ENCODE data around the gene SSTR3.

SSTR3 gene

DNA sequence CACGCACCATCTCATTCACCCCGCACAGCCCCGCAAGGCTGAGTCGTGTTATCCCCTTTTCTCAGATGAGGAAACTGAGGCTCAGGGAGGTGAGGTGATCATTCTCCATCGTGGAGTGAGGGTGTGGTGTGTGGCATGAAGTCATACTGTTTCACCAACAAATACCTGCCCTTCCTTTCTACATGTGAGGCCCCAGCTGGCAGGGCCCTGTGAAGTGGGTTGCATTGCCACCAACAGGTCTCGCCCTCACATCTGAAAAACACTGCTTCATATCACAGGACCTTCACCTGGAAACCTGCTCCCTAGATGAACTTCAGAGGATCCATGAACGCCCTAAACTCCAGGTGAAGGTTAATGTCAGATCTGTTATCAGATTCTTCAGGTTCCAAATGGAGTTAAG, 4.3 kb downstream of the SSTR3 start:
- ATAC-seq: no peak
- TF ChIP-seq ZC3H10 (CRISPR knock-in tag; IDR thresholded peaks at IDR 0.05): no peak
- TF ChIP-seq, protein P1, sequence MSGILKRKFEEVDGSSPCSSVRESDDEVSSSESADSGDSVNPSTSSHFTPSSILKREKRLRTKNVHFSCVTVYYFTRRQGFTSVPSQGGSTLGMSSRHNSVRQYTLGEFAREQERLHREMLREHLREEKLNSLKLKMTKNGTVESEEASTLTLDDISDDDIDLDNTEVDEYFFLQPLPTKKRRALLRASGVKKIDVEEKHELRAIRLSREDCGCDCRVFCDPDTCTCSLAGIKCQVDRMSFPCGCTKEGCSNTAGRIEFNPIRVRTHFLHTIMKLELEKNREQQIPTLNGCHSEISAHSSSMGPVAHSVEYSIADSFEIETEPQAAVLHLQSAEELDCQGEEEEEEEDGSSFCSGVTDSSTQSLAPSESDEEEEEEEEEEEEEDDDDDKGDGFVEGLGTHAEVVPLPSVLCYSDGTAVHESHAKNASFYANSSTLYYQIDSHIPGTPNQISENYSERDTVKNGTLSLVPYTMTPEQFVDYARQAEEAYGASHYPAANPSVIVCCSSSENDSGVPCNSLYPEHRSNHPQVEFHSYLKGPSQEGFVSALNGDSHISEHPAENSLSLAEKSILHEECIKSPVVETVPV (CRISPR knock-in tag; IDR thresholded peaks at IDR 0.05): no peak
- no peak for TF ChIP-seq TOX (CRISPR knock-in tag; IDR thresholded peaks at IDR 0.05; ENCODE audit: borderline replicate concordance)
- no peak for TF ChIP-seq BACH2 (CRISPR knock-in tag; IDR thresholded peaks at IDR 0.05; ENCODE audit: borderline replicate concordance)

DNA sequence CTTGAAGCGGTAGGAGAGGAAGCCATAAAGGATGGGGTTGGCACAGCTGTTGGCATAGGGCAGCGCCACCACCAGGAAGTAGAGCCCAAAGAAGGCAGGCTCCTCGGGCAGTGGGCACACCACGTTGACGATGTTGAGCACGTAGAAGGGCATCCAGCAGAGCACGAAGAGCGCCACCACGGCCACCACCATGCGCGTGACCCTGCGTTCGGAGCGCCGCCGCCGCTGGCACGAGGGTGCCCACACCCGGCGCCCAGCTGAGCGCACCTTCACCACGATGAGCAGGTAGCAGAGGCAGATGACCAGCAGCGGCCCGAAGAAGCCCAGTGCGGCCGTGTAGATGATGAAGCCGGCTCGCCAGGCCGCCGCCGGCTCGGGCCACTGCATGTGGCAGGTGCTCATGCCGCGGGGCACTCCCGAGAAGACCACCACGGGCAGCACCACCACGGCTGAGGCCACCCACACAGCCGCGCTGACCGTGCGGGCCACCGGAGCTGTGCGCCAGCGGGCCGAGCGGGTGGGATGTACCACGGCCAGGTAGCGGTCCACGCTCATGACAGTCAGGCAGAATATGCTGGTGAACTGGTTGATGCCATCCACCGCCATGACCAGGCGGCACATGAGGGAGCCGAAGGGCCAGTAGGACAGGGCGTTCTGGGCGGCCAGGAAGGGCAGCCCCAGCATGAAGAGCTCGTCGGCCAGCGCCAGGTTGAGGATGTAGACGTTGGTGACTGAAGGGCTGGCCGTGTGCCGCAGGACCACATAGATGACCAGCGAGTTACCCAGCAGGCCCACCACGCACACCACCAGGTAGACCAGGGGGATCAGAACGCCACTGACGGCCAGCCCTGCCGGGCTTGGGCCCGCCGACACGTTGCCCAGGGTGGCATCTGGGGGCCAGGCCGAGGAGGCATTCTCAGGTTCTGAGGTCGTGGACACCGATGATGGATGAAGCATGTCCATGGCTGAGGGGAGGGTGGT, 5.1 kb downstream of the SSTR3 start:
- TF ChIP-seq, protein P2, sequence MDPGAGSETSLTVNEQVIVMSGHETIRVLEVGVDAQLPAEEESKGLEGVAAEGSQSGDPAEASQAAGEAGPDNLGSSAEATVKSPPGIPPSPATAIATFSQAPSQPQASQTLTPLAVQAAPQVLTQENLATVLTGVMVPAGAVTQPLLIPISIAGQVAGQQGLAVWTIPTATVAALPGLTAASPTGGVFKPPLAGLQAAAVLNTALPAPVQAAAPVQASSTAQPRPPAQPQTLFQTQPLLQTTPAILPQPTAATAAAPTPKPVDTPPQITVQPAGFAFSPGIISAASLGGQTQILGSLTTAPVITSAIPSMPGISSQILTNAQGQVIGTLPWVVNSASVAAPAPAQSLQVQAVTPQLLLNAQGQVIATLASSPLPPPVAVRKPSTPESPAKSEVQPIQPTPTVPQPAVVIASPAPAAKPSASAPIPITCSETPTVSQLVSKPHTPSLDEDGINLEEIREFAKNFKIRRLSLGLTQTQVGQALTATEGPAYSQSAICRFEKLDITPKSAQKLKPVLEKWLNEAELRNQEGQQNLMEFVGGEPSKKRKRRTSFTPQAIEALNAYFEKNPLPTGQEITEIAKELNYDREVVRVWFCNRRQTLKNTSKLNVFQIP (CRISPR knock-in tag; IDR thresholded peaks at IDR 0.05; ENCODE audit: borderline replicate concordance, low read depth): no peak
- TF ChIP-seq TSHZ2 (CRISPR knock-in tag; IDR thresholded peaks at IDR 0.05): no peak
- TF ChIP-seq PATZ1 (CRISPR knock-in tag; IDR thresholded peaks at IDR 0.05; ENCODE audit: borderline replicate concordance): no peak
- TF ChIP-seq, protein P3, sequence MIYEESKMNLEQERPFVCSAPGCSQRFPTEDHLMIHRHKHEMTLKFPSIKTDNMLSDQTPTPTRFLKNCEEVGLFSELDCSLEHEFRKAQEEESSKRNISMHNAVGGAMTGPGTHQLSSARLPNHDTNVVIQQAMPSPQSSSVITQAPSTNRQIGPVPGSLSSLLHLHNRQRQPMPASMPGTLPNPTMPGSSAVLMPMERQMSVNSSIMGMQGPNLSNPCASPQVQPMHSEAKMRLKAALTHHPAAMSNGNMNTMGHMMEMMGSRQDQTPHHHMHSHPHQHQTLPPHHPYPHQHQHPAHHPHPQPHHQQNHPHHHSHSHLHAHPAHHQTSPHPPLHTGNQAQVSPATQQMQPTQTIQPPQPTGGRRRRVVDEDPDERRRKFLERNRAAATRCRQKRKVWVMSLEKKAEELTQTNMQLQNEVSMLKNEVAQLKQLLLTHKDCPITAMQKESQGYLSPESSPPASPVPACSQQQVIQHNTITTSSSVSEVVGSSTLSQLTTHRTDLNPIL (CRISPR knock-in tag; IDR thresholded peaks at IDR 0.05; ENCODE audit: low read depth): no peak
- TF ChIP-seq CSDC2 (CRISPR knock-in tag; IDR thresholded peaks at IDR 0.05): no peak
- no peak for TF ChIP-seq ZFP30 (CRISPR knock-in tag; IDR thresholded peaks at IDR 0.05)
- no peak for TF ChIP-seq BACH2 (CRISPR knock-in tag; IDR thresholded peaks at IDR 0.05; ENCODE audit: borderline replicate concordance)
- no peak for TF ChIP-seq RARB (CRISPR knock-in tag; IDR thresholded peaks at IDR 0.05)
- no peak for TF ChIP-seq ISL1 (CRISPR knock-in tag; IDR thresholded peaks at IDR 0.05)
- TF ChIP-seq OSR1 (CRISPR knock-in tag; IDR thresholded peaks at IDR 0.05): no peak
- no peak for TF ChIP-seq TCF4 (CRISPR knock-in tag; IDR thresholded peaks at IDR 0.05; ENCODE audit: borderline replicate concordance)
- TF ChIP-seq, protein P1 (CRISPR knock-in tag; IDR thresholded peaks at IDR 0.05): no peak
- ATAC-seq: no peak

DNA sequence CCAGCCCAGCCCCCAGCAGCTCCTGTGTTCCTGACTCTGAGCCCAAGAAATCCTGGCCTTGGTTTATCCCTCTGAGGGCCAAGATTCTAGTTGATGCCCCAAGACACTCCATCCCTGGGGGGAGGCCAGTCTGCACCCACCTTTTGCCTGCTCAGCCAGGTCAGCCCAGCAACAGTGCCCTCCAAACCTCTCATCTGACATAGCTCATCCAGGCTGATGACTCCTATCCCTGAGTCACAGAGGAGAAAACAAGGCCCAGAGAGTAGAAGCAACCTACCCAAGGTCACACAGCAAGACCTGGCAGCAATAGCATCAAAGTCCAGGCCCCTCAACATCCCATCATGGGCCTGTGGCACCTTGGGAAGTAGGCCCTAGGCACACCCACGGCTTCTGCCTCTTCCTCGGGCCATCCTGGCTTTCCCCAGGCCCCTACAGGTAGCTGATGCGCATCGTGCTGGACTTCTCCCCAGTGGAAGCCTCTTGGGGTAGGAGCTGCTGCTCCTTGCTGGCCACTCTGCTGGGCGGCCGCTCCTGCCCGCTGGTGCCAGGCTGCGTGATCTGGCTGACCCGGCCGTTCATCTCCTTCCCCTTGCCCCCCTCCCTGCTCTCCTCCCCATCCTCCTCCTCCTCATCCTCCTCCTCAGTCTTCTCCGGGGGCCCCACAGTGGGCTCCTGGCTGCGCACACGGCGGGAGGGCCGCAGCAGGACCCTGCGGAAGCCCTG, 6.0 kb downstream of the SSTR3 start:
- TF ChIP-seq CSDC2 (CRISPR knock-in tag; IDR thresholded peaks at IDR 0.05) (no peak), TCF4 (CRISPR knock-in tag; IDR thresholded peaks at IDR 0.05; ENCODE audit: borderline replicate concordance) (no peak), ZC3H10 (CRISPR knock-in tag; IDR thresholded peaks at IDR 0.05) (no peak), TOX (CRISPR knock-in tag; IDR thresholded peaks at IDR 0.05; ENCODE audit: borderline replicate concordance) (no peak)
- no peak for ATAC-seq

All from SK-N-SH treated with all-trans-retinoic acid at 6 μM for 48 hours (cell line).